Upper lobe of left lung (tissue), 4 donors: Measurements from ENCODE around the gene HSD17B10.
"Not testable (repeated sequence)": the region's sequence is repeated elsewhere in the genome, so short reads cannot be mapped to it uniquely, and the experiment has no call there.

Experiments used
- EP300 ChIP-seq, 4 donors: sonication (generic); formaldehyde crosslinking; IDR thresholded peaks; one replicate each; pipeline ENCODE4 v1.5.1; 2017; ENCODE audit warnings: antibody characterized with exemption in 4 of 4, control low read depth in 2 of 4
- POLR2A ChIP-seq, 4 donors: fragments of 450-650 bp; IDR thresholded peaks; one replicate each; pipeline ENCODE4 v1.5.1; 2016 to 2017; ENCODE audit warnings: antibody characterized with exemption in 4 of 4, mild to moderate bottlenecking in 2 of 4
- TF ChIP-seq, protein P1 (sequence below), 6 experiments: fragments of 450-650 bp in 4 of 6; fragments of 200-600 bp in 2 of 6; sonication (generic) in 2 of 6; IDR thresholded peaks; one replicate each; pipeline ENCODE4 v1.5.1; 2016 to 2019; ENCODE audit warnings: antibody characterized with exemption in 6 of 6

DNA sequence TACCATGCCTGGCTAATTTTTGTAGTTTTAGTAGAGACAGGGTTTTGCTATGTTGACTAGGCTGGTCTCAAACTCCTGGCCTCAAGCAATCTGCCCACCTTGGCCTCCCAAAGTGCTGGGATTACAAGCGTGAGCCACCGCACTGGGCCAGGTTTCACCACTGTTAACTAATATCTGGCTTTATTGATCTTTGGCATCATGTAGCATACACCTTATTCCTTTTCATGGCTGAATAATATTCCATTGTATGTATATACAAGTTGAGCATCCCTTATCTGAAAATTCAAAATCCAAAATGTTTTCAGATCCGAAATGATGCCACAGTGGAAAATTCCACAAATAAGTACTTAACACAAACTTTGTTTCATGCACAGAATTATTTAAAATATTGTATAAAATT is 34.5 kb upstream of the HSD17B10 start:
- TF ChIP-seq, protein P1, sequence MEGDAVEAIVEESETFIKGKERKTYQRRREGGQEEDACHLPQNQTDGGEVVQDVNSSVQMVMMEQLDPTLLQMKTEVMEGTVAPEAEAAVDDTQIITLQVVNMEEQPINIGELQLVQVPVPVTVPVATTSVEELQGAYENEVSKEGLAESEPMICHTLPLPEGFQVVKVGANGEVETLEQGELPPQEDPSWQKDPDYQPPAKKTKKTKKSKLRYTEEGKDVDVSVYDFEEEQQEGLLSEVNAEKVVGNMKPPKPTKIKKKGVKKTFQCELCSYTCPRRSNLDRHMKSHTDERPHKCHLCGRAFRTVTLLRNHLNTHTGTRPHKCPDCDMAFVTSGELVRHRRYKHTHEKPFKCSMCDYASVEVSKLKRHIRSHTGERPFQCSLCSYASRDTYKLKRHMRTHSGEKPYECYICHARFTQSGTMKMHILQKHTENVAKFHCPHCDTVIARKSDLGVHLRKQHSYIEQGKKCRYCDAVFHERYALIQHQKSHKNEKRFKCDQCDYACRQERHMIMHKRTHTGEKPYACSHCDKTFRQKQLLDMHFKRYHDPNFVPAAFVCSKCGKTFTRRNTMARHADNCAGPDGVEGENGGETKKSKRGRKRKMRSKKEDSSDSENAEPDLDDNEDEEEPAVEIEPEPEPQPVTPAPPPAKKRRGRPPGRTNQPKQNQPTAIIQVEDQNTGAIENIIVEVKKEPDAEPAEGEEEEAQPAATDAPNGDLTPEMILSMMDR (IDR thresholded peaks at IDR 0.05): not testable (repeated sequence)
- not testable (repeated sequence) for TF ChIP-seq POLR2A, EP300 (IDR thresholded peaks at IDR 0.05)
